K562 (cell line): ENCODE data around the gene ATP5PD.

Source experiments
- CHD1 ChIP-seq: fragments of 200-600 bp; sonication (generic); IDR thresholded peaks from one replicate; pipeline ENCODE4 v1.6.1; 2012; ENCODE audit warnings: mild to moderate bottlenecking, moderate library complexity, low read length, inconsistent platforms
- FOSL1 ChIP-seq: fragments of 200-800 bp; sonication (Bioruptor generic); conservative IDR thresholded peaks from 2 replicates; pipeline ENCODE4 v1.6.1; 2016; ENCODE audit warnings: missing genetic modification characterization, missing compliant biosample characterization
- RCOR1 ChIP-seq, 2 experiments: IDR thresholded peaks; 2 replicates each; pipeline ENCODE4 v1.6.1; 2012; ENCODE audit warnings: low read depth in 2 of 2, low read length in 2 of 2, borderline replicate concordance in 1 of 2, improper control_type of control experiment in 1 of 2
- ZNF354B ChIP-seq: fragments of 250-450 bp; sonication (Bioruptor Pico); IDR thresholded peaks from 2 replicates; pipeline ENCODE4 v1.4.0; 2020
- ZNF75A ChIP-seq: fragments of 450-650 bp; formaldehyde crosslinking; IDR thresholded peaks from 2 replicates; pipeline ENCODE4 v1.4.0; 2020; ENCODE audit warnings: mild to moderate bottlenecking

DNA sequence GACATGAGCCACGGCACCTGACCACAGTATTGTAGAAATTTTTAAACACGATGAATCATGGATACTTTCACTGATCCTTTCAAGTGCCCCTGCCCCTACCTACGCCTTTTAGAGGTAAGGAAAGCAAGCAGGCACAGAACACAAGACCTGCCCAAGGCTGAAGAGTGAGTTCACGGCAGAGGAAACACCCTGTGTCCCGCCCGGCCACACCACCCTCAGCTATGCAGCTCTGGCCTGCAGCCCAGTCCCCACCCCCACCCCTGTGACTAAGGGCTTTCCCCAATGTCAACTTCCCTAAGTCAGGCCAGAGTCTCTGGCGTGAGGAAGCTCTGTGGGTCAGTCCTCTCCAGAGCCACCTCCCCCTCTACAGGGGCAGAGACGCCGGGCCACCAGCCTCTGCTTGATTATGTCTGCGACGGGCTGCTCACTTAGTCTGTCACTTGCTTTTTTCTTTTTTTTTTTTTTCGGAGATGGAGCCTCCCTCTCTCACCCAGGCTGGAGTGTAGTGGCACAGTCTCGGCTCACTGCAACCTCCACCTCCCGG, 49.4 kb upstream of the ATP5PD start:
- TF ChIP-seq CHD1 (no peak), RCOR1 (IDR thresholded peaks at IDR 0.05; ENCODE audit: borderline replicate concordance in 1 of 2, low read depth in 2 of 2, low read length in 2 of 2) (peak in 1 of 2 experiments; percentile 77; a peak in 2 of 4 replicates), ZNF75A (CRISPR knock-in tag) (no peak), FOSL1 (tag) (peak; percentile 78), ZNF354B (CRISPR knock-in tag) (no peak)
